ENCODE data around the gene KCNAB1. TPM values are rescaled to one million over a fixed set of nuclear protein-coding genes. Genes with fewer than 3 reads are reported as not detected.

KCNAB1 gene
- total and polyA plus RNA-seq, 2 of the 8 experiments (the other 6 are each of a cell fraction or from before 2014, with no cell fraction given): 0.51 to 2.3 TPM

DNA sequence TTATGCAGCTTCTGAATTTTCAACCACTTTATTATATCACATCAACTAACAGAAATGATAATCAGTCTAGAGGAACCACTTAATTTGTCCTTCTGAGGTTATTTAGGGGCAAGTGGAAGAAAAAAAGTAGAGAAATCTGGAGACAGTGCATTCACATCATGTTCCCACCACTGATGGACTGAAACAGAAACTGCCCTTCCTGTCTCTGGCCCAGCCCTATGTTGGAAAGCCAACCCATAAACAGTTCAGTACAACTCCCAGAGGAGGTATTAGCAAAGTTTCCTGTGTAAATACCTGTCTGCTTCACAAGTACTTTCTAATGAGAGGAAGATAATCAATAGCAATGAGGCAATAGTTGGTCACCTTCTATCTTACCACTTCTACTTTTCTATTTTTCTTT, 228.7 kb downstream of the KCNAB1 start:
- Histone ChIP-seq H3K79me2 (ENCODE audit: control insufficient read depth in 1 of 2, insufficient read depth in 2 of 2, low read length in 2 of 2) (no peaks in the 10 kb centered on the region), H3K18ac (ENCODE audit: extremely low read depth, low read length) (no peak overlapping the region), H2BK15ac (ENCODE audit: low read length) (no peak overlapping the region), H2BK5ac (ENCODE audit: low read depth, low read length) (no peak overlapping the region), H3K4me2 (ENCODE audit: insufficient read depth in 1 of 2, low read depth in 2 of 2, low read length in 2 of 2) (no peak overlapping the region), H3K9ac (replicated peaks in 1 of 4; ENCODE audit: extremely low read depth in 1 of 4, low read depth in 3 of 4, low read length in 3 of 4) (no peak overlapping the region), H4K20me1 (replicated peaks in 1 of 2; ENCODE audit: control insufficient read depth in 1 of 2, insufficient read depth in 2 of 2, low read length in 2 of 2) (no peaks in the 10 kb centered on the region), H3K9me3 (ENCODE audit: insufficient read depth in 2 of 2, low read depth in 1 of 2, low read length in 1 of 2) (no peaks in the 10 kb centered on the region), H3K27ac (ENCODE audit: low read depth, low read length) (no peak overlapping the region), H3K56ac (replicated peaks; ENCODE audit: insufficient read length, low read depth, low read length) (no peak overlapping the region), H3K23ac (ENCODE audit: insufficient read length) (no peak overlapping the region), H2BK20ac (ENCODE audit: low read length) (no peak overlapping the region), H2BK120ac (replicated peaks; ENCODE audit: low read depth, low read length) (no peak overlapping the region), H4K5ac (ENCODE audit: insufficient read length, low read depth, low read length) (no peak overlapping the region), H3K36me3 (ENCODE audit: control insufficient read depth in 2 of 4, insufficient read depth in 4 of 4, low read length in 3 of 4) (no peaks in the 10 kb centered on the region), H4K8ac (ENCODE audit: extremely low read depth, insufficient read depth, low read length) (no peak overlapping the region), H3K4me1 (replicated peaks in 1 of 4; ENCODE audit: control insufficient read depth in 3 of 4, insufficient read depth in 4 of 4, low read length in 3 of 4) (no peaks in the 10 kb centered on the region), H4K91ac (replicated peaks; ENCODE audit: insufficient read length, low read length) (no peak overlapping the region), H2AK5ac (ENCODE audit: low read depth, low read length) (no peak overlapping the region), H3K27me3 (replicated peaks in 1 of 4; ENCODE audit: control insufficient read depth in 3 of 4, extremely low read depth in 1 of 4, insufficient read depth in 3 of 4, low read length in 3 of 4) (no peaks in the 10 kb centered on the region), H3K23me2 (ENCODE audit: low read depth, low read length) (no peaks in the 10 kb centered on the region), H2BK12ac (ENCODE audit: low read depth, low read length) (no peak overlapping the region), H3K4me3 (ENCODE audit: extremely low read depth in 1 of 4, insufficient read depth in 2 of 4, low read depth in 3 of 4, low read length in 4 of 4) (no peak overlapping the region), H2AFZ (ENCODE audit: low read length) (no peak overlapping the region), H3K4ac (replicated peaks; ENCODE audit: insufficient read length, low read depth, low read length) (no peak overlapping the region), H3K14ac (ENCODE audit: insufficient read length) (no peak overlapping the region), H3K79me1 (ENCODE audit: low read depth, low read length) (no peaks in the 10 kb centered on the region)
- CTCF ChIA-PET (ENCODE audit: partially characterized antibody): interaction anchor here (0.5 to 2.1 kb wide), 6 partner anchors 9 to 340 kb away, joined by 3 to 5 read pairs (median 4); no protein-coding TSS in a partner anchor
- no peak for FAIRE-seq
- DNase-seq (ENCODE audit: low read depth in 1 of 2, low spot score in 2 of 2): no peak
- TF ChIP-seq, protein P1, sequence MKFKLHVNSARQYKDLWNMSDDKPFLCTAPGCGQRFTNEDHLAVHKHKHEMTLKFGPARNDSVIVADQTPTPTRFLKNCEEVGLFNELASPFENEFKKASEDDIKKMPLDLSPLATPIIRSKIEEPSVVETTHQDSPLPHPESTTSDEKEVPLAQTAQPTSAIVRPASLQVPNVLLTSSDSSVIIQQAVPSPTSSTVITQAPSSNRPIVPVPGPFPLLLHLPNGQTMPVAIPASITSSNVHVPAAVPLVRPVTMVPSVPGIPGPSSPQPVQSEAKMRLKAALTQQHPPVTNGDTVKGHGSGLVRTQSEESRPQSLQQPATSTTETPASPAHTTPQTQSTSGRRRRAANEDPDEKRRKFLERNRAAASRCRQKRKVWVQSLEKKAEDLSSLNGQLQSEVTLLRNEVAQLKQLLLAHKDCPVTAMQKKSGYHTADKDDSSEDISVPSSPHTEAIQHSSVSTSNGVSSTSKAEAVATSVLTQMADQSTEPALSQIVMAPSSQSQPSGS (IDR thresholded peaks at IDR 0.05; ENCODE audit: low read length): no peak
- TF ChIP-seq SP4 (IDR thresholded peaks at IDR 0.05; ENCODE audit: low read length) (no peak), CEBPB (IDR thresholded peaks at IDR 0.05; ENCODE audit: low read depth, low read length) (no peak), HDAC2 (IDR thresholded peaks at IDR 0.05; ENCODE audit: borderline replicate concordance in 1 of 2, low read depth in 2 of 2, low read length in 2 of 2) (no peak), NRF1 (IDR thresholded peaks at IDR 0.05; ENCODE audit: low read depth, low read length) (no peak), CBX5 (IDR thresholded peaks at IDR 0.05; ENCODE audit: low read depth, low read length) (no peak), GTF2F1 (IDR thresholded peaks at IDR 0.05; ENCODE audit: borderline replicate concordance, low read depth, low read length) (no peak), ASH2L (IDR thresholded peaks at IDR 0.05; ENCODE audit: low read length) (no peak)
- POLR2A ChIA-PET (ENCODE audit: partially characterized antibody): no interaction called here

Measured in H1 (cell line).